Osteoblast (primary cell): Measurements from ENCODE around the gene MBD1. TPM values are rescaled to one million over a fixed set of nuclear protein-coding genes. Genes with fewer than 3 reads are reported as not detected.

Experiments
- DNase-seq: peaks from one replicate; pipeline ENCODE4 v3.0.0; 2011; ENCODE audit warnings: low spot score, mixed read lengths; ENCODE audit not compliant: insufficient read length; ENCODE audit errors: missing footprints
- H2AFZ ChIP-seq: 2 replicates; pipeline ENCODE4 v1.6.0; 2011; ENCODE audit warnings: mild to moderate bottlenecking, low read length
- H3K27ac ChIP-seq: 2 replicates; pipeline ENCODE4 v1.5.1; 2011; ENCODE audit warnings: mild to moderate bottlenecking, low read depth, low read length, moderate library complexity
- H3K27me3 ChIP-seq: 2 replicates; pipeline ENCODE4 v1.6.0; 2012; ENCODE audit warnings: mild to moderate bottlenecking, control low read depth, inconsistent platforms, low read length, moderate library complexity; ENCODE audit not compliant: insufficient read depth
- H3K36me3 ChIP-seq: 2 replicates; pipeline ENCODE4 v1.5.1; 2011; ENCODE audit warnings: mild to moderate bottlenecking, low read length, control low read depth, moderate library complexity; ENCODE audit not compliant: insufficient read depth
- H3K4me1 ChIP-seq: 2 replicates; pipeline ENCODE4 v1.5.1; 2011; ENCODE audit warnings: mild to moderate bottlenecking, low read length, control low read depth, moderate library complexity; ENCODE audit not compliant: insufficient read depth
- H3K4me2 ChIP-seq: 2 replicates; pipeline ENCODE4 v1.6.0; 2011; ENCODE audit warnings: mild to moderate bottlenecking, low read length; ENCODE audit not compliant: insufficient read depth
- H3K4me3 ChIP-seq: fragments of 200-600 bp; sonication (generic); 3 replicates; pipeline ENCODE4 v1.5.1; 2012; ENCODE audit warnings: mild to moderate bottlenecking, low read length, inconsistent platforms; ENCODE audit not compliant: insufficient read depth
- H3K79me2 ChIP-seq: 2 replicates; pipeline ENCODE4 v1.6.0; 2012; ENCODE audit warnings: mild to moderate bottlenecking, low read length, control low read depth, inconsistent platforms; ENCODE audit not compliant: insufficient read depth
- H3K9me3 ChIP-seq: 2 replicates; pipeline ENCODE4 v1.5.1; 2011; ENCODE audit warnings: low read depth, low read length, control low read depth
- H4K20me1 ChIP-seq: 2 replicates; pipeline ENCODE4 v1.6.0; 2012; ENCODE audit warnings: mild to moderate bottlenecking, low read length, control low read depth; ENCODE audit not compliant: insufficient read depth
- CTCF ChIP-seq: IDR thresholded peaks from 2 replicates; pipeline ENCODE4 v1.5.1; 2011; ENCODE audit warnings: mild to moderate bottlenecking, low read depth, low read length, moderate library complexity; ENCODE audit errors: extremely low read depth
- total RNA-seq: library from RNA; depleted of rRNA; stranded (reverse); fragments of >200 nt; gene quantifications from 2 replicates; pipeline ENCODE4 v1.2.3, GENCODE V29; 2012

Gene MBD1
- total RNA-seq, 1 donor, result 71.3 TPM

- no peak overlapping the region for H2AFZ ChIP-seq
- H3K27me3 ChIP-seq, result no peaks in the 10 kb centered on the region
- H3K36me3 ChIP-seq, result peaks cover 29% of the 10 kb centered on the region
- H3K9me3 ChIP-seq, result no peaks in the 10 kb centered on the region
- no peak overlapping the region for H3K4me3 ChIP-seq
- peak overlapping the region; percentile 93 for H3K4me2 ChIP-seq
- TF ChIP-seq CTCF, result no peak
- peaks cover 31% of the 10 kb centered on the region for H3K4me1 ChIP-seq
- peaks cover 52% of the 10 kb centered on the region for H3K79me2 ChIP-seq
- DNase-seq, result no peak
- no peak overlapping the region for H3K27ac ChIP-seq
- peaks cover 14% of the 10 kb centered on the region for H4K20me1 ChIP-seq
Observed at GRCh38 chr18:50282521-50283335, 1.4 kb upstream of the MBD1 start.

- TF ChIP-seq CTCF, result no peak
- Histone ChIP-seq H3K4me2 (peak overlapping the region; percentile 93), H2AFZ (peak overlapping the region; percentile 98), H3K9me3 (no peaks in the 10 kb centered on the region), H3K27me3 (no peaks in the 10 kb centered on the region), H3K79me2 (peaks cover 48% of the 10 kb centered on the region), H3K4me3 (peak overlapping the region; percentile 100), H3K36me3 (peaks cover 32% of the 10 kb centered on the region), H4K20me1 (peaks cover 18% of the 10 kb centered on the region), H3K4me1 (peaks cover 34% of the 10 kb centered on the region), H3K27ac (peak overlapping the region; percentile 91)
- no peak for DNase-seq
Observed at GRCh38 chr18:50281972-50282520, 723 bp upstream of the MBD1 start.

GRCh38 chr18:50280707-50281294 is 522 bp downstream of the MBD1 start:
- Histone ChIP-seq H3K4me2 (peak overlapping the region; percentile 93), H3K27ac (peak overlapping the region; percentile 91), H3K27me3 (no peaks in the 10 kb centered on the region), H3K36me3 (peaks cover 44% of the 10 kb centered on the region), H4K20me1 (peaks cover 22% of the 10 kb centered on the region), H3K4me1 (peaks cover 34% of the 10 kb centered on the region), H3K4me3 (peak overlapping the region; percentile 100), H3K79me2 (peaks cover 47% of the 10 kb centered on the region), H2AFZ (peak overlapping the region; percentile 98), H3K9me3 (no peaks in the 10 kb centered on the region)
- DNase-seq, result no peak
- TF ChIP-seq CTCF, result no peak

- H3K27me3 ChIP-seq, result no peaks in the 10 kb centered on the region
- H3K4me2 ChIP-seq, result peak overlapping the region; percentile 93
- H3K4me3 ChIP-seq, result peak overlapping the region; percentile 100
- H3K79me2 ChIP-seq, result peaks cover 48% of the 10 kb centered on the region
- peaks cover 22% of the 10 kb centered on the region for H4K20me1 ChIP-seq
- DNase-seq, result no peak
- H3K27ac ChIP-seq, result peak overlapping the region; percentile 91
- TF ChIP-seq CTCF, result no peak
- peaks cover 34% of the 10 kb centered on the region for H3K4me1 ChIP-seq
- H3K9me3 ChIP-seq, result no peaks in the 10 kb centered on the region
- no peak overlapping the region for H2AFZ ChIP-seq
- peaks cover 47% of the 10 kb centered on the region for H3K36me3 ChIP-seq
Observed at GRCh38 chr18:50279752-50280151, 1.6 kb downstream of the MBD1 start.
